C4-2B (cell line): Measurements from ENCODE around the gene SNX24.

ENCODE experiments used
- H3K27ac ChIP-seq: fragments of 450-650 bp; 2 replicates; pipeline ENCODE4 v1.5.1; 2017
- ZFX ChIP-seq: fragments of 450-650 bp; IDR thresholded peaks from 2 replicates; pipeline ENCODE4 v1.6.1; 2017
- TF ChIP-seq, protein P1 (sequence below): fragments of 450-650 bp; conservative IDR thresholded peaks from 2 replicates; pipeline ENCODE4 v1.5.1; 2017; ENCODE audit warnings: mild to moderate bottlenecking

Gene SNX24

DNA sequence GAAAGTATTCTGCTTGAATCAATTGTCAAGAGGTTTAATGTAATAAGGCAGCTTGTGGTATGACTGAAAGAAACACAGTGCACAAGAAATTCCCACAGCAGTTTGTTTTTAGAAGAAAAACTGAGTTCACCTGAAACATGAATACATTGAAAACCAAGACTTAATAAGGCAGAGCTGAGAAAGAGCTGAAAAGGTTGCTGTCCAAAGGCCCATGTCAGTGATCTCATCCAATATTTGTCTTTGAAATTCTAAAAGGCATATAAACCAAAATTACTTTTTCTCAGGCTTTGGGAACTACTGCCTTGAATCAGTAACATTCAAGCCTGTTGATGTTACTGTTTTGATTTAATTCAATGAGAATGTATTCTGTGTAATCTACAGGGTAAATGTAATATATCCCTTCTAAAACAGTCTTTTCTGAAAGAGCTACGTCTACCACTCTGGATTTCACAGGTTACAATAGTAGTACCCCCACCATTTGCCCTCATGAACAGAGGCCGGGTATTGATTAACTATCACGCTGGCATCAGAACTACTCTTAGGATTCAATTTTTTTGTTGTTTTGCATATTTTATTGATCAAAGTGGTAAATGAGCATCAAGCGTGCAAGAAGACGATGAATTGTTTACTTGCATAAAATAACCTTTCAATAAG, 133.4 kb downstream of the SNX24 start:
- no peak overlapping the region for H3K27ac ChIP-seq
- TF ChIP-seq ZFX, result no peak
- TF ChIP-seq, protein P1, sequence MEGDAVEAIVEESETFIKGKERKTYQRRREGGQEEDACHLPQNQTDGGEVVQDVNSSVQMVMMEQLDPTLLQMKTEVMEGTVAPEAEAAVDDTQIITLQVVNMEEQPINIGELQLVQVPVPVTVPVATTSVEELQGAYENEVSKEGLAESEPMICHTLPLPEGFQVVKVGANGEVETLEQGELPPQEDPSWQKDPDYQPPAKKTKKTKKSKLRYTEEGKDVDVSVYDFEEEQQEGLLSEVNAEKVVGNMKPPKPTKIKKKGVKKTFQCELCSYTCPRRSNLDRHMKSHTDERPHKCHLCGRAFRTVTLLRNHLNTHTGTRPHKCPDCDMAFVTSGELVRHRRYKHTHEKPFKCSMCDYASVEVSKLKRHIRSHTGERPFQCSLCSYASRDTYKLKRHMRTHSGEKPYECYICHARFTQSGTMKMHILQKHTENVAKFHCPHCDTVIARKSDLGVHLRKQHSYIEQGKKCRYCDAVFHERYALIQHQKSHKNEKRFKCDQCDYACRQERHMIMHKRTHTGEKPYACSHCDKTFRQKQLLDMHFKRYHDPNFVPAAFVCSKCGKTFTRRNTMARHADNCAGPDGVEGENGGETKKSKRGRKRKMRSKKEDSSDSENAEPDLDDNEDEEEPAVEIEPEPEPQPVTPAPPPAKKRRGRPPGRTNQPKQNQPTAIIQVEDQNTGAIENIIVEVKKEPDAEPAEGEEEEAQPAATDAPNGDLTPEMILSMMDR, result no peak

DNA sequence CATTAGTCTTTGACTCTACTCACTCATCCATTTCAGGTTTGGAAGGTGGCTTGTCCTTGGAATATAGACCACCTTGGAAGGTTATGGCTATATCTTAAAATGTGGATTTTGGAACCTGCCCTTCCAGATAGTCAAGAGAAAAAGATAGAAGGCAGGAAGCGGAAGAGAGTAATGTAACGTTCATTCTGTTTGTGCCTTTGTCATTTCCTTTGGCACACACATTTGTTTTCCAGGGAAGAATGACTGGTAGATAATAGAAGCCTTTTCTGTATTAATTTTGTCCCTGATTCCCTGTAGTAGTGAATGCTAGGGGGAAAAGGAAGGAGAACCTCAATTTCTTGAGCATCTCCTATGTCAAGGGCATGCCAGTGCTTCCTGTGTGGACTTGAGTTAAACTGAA, 136.4 kb downstream of the SNX24 start:
- TF ChIP-seq, protein P1, result no peak
- no peak for TF ChIP-seq ZFX
- H3K27ac ChIP-seq, result no peak overlapping the region

DNA sequence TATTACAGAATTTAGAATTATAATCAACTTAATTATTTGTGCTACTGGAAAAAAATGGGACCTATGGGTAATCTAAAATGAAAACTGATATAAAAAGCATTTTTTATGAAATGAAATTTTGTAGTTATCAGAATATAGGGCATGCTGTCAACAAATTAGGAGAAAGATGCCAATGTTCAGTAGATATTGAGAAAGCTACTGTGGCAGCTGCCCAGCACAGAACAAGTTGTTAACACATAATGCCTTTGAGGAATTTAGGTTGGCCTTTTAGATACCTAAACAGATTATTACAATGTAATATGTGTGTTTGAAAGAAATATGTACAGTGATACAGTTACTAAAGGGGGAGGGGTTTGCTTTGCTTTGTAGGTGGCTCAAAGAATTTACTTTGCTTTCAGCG, 137.0 kb downstream of the SNX24 start:
- TF ChIP-seq, protein P1, result no peak
- TF ChIP-seq ZFX, result no peak
- H3K27ac ChIP-seq, result no peak overlapping the region

DNA sequence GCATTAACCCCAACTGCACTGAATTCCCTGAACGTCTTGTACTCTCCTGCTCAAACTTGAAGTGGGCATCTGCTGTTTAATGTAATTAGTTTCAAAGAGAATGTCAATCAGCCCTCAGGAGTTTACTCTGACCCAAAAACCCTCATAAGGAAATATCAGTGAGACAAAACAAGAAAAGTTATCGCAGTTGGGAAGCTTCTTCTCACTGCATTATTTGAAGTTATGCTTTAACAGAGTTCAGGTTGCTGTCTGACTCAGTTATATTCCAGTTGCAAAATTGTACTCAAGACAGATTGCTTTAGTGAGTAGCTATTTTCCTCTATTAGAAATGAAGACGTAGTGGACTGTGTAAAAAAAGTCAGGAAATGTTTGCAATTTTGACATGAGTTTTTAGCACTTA, 139.0 kb downstream of the SNX24 start:
- H3K27ac ChIP-seq, result no peak overlapping the region
- TF ChIP-seq ZFX, result no peak
- TF ChIP-seq, protein P1, result no peak

DNA sequence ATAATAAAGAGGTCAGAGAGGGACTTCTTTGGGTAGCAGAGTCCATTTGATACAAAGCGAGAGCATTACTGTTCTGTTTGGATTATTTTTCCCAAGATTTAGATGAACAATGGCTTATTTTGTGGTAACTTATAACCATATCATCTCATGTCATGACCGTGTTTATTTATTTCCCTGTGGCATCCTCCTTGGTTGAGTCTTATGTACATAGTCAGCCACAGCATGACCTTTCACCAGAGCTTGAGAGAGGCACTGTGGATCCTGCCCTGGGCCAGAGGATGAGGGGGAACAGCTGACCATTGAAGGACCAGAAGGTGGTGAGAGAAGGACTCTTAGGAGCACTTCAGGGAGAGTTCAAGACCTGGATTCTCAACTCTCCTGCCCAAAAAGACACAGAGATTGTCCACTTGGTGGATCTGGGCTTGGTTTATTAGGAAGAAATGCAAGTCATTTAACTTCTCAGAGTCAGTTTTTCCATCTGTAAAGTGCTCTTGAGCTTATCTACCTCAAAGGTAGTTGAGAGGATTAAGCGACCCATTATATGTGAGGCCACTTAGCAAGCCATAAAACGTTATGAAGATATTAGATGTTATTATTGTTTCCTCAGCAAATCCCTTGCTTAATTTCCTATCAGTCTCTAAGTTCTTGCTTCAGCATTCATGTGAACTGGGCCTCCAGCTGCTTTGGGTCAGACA, 139.7 kb downstream of the SNX24 start:
- no peak for TF ChIP-seq ZFX
- TF ChIP-seq, protein P1, result no peak
- no peak overlapping the region for H3K27ac ChIP-seq

DNA sequence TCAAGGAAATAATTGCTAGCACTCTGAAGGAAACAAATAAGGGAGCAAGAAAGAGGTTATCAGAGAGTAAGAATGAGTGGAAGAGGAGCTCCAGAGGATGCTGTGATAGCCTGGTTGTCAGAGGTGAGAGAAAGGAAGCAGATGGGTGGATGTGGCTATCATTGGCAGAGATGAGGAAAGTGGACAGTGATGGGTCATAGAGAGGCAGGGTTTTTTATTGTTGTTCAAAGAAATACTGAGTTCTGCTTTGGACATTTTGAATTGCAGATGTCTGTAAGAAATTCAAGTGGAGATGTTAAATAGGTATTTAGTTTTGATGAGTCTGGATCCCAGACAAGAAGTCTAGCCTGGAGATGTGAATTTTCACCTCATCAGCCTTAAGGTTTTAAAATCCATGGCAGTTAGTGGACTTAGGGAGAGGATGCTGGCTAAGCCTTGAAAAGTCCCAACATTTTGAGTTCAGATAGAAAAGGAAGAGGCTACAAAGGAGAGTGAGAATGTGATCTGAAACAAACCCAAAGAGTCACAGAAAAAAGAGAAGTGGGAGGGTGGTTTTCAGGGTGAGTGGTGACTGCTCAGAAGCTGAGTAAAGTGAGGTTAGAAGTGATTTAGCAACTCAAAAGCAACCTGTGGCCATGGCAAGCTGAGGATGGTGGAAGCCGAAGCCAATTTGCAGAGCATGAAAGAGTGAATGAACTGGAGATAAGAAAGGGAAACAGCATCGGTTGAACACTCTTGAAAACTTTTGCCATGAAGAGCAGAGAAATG, 140.7 kb downstream of the SNX24 start:
- TF ChIP-seq, protein P1, result no peak
- TF ChIP-seq ZFX, result no peak

DNA sequence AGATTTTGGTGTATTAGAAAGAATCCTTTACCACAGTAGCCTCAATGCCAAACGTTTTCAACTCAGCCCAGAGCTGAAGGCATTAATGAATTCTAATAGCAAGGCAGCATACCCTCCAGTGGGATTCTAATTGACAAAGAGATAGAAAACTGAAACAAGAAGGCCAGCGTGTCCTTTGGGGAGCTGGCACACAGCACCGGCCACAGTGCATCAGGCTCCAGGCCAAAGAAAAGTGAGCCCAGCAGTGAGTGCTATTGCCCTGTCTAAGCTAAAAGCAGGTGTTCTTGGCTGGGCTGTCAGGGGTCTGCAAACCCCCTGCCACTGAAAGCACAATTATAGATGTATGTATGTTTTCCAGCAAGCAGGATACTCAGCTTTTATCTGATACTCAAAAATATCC, 150.7 kb downstream of the SNX24 start:
- TF ChIP-seq, protein P1, result no peak
- TF ChIP-seq ZFX, result no peak
- no peak overlapping the region for H3K27ac ChIP-seq

More for the DNA sequence above, 140.7 kb downstream of the SNX24 start:
- no peak overlapping the region for H3K27ac ChIP-seq
